ENCODE measurements around the gene C12orf75.
"Not testable (repeated sequence)": the region's sequence is repeated elsewhere in the genome, so short reads cannot be mapped to it uniquely, and the experiment has no call there.

Gene C12orf75

DNA sequence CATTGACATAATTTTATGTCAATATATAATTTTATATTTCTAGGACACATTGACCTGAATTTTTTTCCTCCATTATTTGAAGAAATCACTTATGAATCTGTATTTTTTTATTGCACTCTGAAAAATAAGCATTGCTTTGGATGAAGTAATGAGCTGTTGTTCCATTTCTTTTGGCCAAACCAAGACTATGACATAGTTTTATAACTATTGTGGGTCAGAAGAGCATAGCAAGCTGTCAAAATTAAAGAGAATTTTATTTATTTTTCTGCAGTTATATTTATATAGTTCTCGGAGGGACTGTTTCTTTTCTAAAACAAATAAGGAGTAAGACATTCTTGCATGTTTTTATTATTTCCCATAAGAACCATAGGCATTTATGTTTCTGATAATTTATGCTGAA lies 8.5 kb downstream of the C12orf75 start:
- DNase-seq = no peak

DNA sequence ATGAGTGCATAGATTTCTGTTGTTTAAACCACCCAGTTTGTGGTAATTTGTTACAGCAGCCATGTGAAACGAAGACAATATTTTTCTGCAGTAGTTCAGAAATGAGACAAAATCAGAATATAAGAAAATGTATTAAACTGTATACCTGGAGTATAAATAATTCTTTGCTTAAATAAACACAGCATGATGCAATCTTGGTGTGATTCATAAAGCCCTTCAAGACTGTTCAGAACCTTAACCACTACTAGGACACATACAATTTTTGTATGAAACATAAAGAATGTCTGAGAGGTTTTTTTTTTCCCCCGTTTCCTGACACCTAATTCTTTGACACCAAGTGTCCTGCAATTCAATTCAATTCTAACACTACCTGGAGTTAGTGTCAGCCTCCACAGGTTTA lies 10.5 kb downstream of the C12orf75 start:
- no peak for DNase-seq

DNA sequence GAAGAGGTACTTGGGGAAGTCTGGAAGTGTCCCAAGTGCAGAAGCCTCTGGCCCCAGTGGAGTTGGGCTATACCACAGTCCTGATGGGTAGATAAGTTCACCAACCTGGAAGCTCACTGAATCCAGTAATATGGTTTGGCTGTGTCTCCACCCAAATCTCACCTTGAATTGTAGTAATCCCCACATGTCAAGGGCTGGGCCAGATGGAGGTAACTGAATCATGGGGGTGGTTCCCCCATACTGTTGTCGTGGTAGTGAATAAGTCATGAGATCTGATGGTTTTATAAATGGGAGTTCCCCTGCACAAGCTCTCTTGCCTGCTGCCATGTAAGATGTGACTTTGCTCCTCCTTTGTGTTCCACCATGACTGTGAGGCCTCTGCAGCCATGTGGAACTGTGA lies 11.1 kb downstream of the C12orf75 start:
- not testable (repeated sequence) for DNase-seq

- DNase-seq = no peak
Measured at GRCh38 chr12:105342464-105342863, 12.0 kb downstream of the C12orf75 start.

DNA sequence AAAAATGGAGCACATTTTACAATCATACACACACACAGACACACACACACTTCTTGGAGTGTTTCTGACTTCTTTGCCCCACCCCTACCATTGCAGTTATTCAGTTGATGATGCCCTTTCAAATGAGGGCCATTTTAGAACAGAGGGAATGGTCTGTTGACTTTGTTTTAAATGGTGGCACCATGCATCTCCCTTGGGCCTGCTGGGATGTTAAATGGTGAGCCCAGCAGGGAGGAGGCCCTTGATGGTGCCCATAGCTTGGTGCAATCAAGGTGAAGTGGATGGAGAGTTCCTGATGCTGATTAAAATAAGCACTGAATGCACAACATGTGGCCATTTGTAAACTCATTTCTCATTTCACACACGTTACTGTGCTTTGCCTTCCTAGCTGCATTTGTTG lies 13.3 kb downstream of the C12orf75 start:
- DNase-seq = no peak

GRCh38 chr12:105347499-105347898 lies 17.0 kb downstream of the C12orf75 start:
- no peak for DNase-seq

DNA sequence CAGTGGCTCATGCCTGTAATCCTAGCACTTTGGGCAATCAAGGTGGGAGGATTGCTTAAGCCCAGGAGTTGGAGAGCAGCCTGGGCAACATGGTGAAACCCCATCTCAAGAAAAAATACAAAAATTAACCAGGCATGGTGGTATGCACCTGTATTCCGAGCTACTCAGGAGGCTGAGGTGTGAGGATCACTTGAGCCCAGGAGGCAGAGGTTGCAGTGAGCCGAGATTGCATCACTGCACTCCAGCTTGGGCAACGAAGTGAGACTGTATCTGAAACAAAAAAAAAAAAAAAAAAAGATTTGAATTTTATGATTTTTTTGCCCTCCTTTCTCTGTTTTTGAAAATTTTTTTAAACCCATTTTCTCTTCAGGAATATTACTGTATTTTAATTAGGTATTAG lies 17.7 kb downstream of the C12orf75 start:
- DNase-seq = no peak

- DNase-seq = no peak
Measured at GRCh38 chr12:105348561-105348960, 18.1 kb downstream of the C12orf75 start.

- no peak for DNase-seq
Measured at GRCh38 chr12:105349138-105349537, 18.6 kb downstream of the C12orf75 start.

- no peak for DNase-seq
Measured at GRCh38 chr12:105351523-105351922, 21.0 kb downstream of the C12orf75 start.

DNA sequence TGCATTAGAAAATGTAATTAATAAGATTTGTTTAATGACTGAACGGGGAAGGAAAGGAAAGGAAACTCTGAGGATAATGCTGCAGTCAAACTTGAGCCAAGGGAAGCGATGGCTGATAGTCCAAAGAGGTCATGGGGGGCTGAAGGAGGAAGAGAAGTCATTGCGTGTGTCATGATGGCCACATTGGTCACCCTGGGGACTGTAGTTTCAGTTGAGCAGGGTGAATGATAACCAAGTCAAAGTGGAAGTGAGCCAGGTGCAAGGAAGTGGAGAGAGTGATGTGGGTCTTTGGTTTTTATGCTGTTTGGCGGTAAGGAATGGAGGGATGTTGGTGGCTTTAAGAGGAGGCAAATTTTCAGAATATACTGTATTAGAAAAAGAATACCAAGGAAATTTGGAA lies 21.6 kb downstream of the C12orf75 start:
- no peak for DNase-seq

- no peak for DNase-seq
Measured at GRCh38 chr12:105352940-105353635, 22.6 kb downstream of the C12orf75 start.

DNA sequence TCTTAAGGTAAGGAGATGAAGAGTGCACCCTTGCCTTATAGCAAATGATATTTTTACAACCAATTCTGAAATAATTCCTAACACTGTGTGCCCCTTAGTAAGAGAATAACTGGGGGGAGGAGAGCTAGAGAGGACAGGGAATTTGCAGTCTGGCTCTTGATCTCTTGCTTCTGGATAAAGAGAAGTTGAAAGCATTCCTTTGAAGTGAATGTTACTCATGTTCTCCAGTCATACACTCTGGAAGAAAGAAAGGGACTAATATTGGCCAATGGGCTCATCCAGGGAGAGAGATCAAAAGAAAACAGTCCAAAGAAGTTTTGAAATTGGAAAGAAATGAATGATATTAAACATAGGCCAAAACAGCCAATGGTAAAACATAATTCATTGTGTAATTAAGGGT lies 25.3 kb downstream of the C12orf75 start:
- DNase-seq = no peak

DNA sequence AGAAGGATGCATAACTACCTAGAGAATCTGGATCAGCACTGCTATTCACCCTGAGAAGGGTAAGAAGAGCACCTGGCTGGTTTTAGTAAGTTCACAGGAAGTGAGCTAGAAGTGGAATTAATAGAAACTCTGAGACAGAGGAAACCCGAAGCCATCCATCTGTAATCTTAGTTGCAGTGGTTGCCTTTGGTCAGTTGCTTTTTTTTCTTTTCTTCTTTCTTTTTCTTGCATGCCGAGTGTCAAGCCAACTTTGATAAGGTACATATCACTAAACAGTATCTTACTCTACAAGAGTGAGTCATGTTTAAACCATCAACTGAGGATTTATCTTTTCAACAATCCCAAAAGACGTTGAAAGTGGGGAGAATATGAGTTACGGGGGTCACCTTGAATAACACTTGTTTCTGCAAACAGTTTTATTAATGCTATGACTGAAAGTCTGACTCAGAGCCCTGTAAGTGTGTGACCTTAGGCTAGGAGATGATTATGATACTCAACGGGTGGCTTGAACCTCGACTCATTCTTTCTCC lies 26.7 kb downstream of the C12orf75 start:
- no peak for DNase-seq

GRCh38 chr12:105358789-105359188 lies 28.3 kb downstream of the C12orf75 start:
- no peak for DNase-seq

- no peak for DNase-seq
Measured at GRCh38 chr12:105359856-105360255, 29.4 kb downstream of the C12orf75 start.

DNA sequence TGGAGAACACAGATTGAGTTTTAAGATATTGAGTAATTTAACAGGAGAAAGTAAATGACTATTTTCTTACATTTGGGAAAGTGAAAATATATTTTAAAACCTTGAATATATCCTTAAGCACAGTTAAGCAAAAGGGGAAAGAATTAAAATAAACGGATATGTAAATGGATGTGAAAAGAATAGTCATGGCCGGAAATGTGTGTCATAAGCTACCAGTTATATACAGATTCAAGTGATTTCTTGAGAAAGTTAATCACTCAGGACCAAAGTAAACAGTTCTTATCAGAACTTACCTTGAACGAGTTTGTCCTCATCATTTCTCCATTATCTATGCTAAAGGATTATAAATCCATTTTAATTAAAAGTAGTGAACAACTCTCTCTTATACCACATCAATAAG lies 33.4 kb downstream of the C12orf75 start:
- DNase-seq = no peak

GRCh38 chr12:105365231-105365630 lies 34.7 kb downstream of the C12orf75 start:
- no peak for DNase-seq

GRCh38 chr12:105368047-105368646 lies 37.7 kb downstream of the C12orf75 start:
- no peak for DNase-seq

GRCh38 chr12:105369014-105369413 lies 38.5 kb downstream of the C12orf75 start:
- no peak for DNase-seq

DNA sequence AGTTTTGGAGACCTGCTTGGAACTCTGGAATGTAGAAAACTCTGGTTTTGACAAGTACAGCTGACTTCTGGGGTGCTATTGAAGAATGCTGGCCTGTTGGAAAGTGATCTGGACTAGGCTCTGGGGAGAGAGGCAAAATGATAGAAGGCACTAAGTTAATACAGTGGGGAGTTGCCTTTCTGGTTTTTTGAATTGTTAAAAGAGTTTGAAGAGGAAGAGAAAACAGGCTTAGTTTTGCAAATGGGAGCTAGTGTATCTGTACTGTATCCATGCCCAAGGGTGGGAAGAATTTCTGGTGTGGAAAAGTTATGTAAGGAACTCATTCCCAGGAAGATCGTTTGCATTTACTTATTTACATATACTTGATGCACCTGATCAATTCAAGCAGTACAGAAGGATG lies 43.8 kb downstream of the C12orf75 start:
- no peak for DNase-seq

- no peak for DNase-seq
Measured at GRCh38 chr12:105377077-105377476, 46.6 kb downstream of the C12orf75 start.

- DNase-seq = no peak
Measured at GRCh38 chr12:105378911-105379310, 48.4 kb downstream of the C12orf75 start.

GRCh38 chr12:105382771-105383622 lies 52.5 kb downstream of the C12orf75 start:
- no peak for DNase-seq
